Adrenal gland (tissue), 12 donors: Measurements from ENCODE around the gene ERICH3. TPM values are rescaled to one million over a fixed set of nuclear protein-coding genes. Genes with fewer than 3 reads are reported as not detected.

ENCODE experiments used
- DNase-seq, 7 donors: peaks; one replicate each; pipeline ENCODE4 v3.0.0-alpha.2; 2019 to 2020
- H3K27ac ChIP-seq, 5 donors: fragments of 200-600 bp; sonication (generic) in 4 of 5; 1 replicate in 3 of 5; 2 replicates in 2 of 5; pipeline versions ENCODE4 v1.5.1 to v1.8.0; 2016 to 2020; ENCODE audit warnings: mild to moderate bottlenecking in 1 of 5
- H3K27me3 ChIP-seq: fragments of 200-600 bp; 2 replicates; pipeline ENCODE4 v1.8.0; 2021
- H3K36me3 ChIP-seq, 2 donors: fragments of 200-600 bp; replicated peaks in 1 of 2; 1 replicate in 1 of 2; 2 replicates in 1 of 2; pipeline versions ENCODE4 v1.5.1 to v1.8.0; 2018 to 2022
- H3K4me1 ChIP-seq, 2 donors: fragments of 200-600 bp; replicated peaks in 1 of 2; 1 replicate in 1 of 2; 2 replicates in 1 of 2; pipeline versions ENCODE4 v1.5.1 to v1.8.0; 2018 to 2021
- H3K4me3 ChIP-seq, 4 donors: fragments of 200-600 bp; sonication (generic) in 3 of 4; one replicate each; pipeline ENCODE4 v1.5.1; 2016 to 2018
- H3K9me3 ChIP-seq, 3 donors: fragments of 200-600 bp; sonication (generic) in 1 of 3; replicated peaks in 1 of 3; 1 replicate in 2 of 3; 2 replicates in 1 of 3; pipeline versions ENCODE4 v1.5.1 to v1.8.0; 2016 to 2021
- CTCF ChIP-seq, 6 experiments: fragments of 450-650 bp in 4 of 6; fragments of 200-600 bp in 2 of 6; sonication (generic) in 1 of 6; IDR thresholded peaks; 1 replicate in 5 of 6; 2 replicates in 1 of 6; pipeline versions ENCODE4 v1.5.1 to v1.8.0; 2016 to 2021; ENCODE audit warnings: antibody characterized with exemption in 6 of 6, mild to moderate bottlenecking in 2 of 6, moderate library complexity in 1 of 6
- POLR2A ChIP-seq, 2 donors: fragments of 450-650 bp; IDR thresholded peaks; one replicate each; pipeline ENCODE4 v1.6.1; 2017; ENCODE audit warnings: antibody characterized with exemption in 2 of 2, mild to moderate bottlenecking in 2 of 2, moderate library complexity in 1 of 2
- WGBS, 4 donors: extraction: QIAGEN DNeasy Blood & Tissue Kit in 2 of 4; methylation state at CpG; one replicate each; pipeline versions ENCODE4 v1.1.5 to v1.1.7; 2013 to 2017; 5-methylcytosine and 5-hydroxymethylcytosine counted together
- intact Hi-C, 2 donors: fragments of 100-400 bp; cut with DNase I; formaldehyde crosslinking; loops; one replicate each; pipeline versions ENCODE4 v1.14.1 to v1.15.0; 2022 to 2023
- polyA plus RNA-seq, 3 donors: library from polyadenylated mRNA; stranded (reverse); fragments of 200-250 nt in 2 of 3; fragments of 350-450 nt in 1 of 3; fragmentation: Illumina TruSeq in 1 of 3; extraction: RNeasy Lipid Tissue Mini Kit (QIAGEN cat#74804) in 1 of 3; gene quantifications; one replicate each; pipeline ENCODE4 v1.2.3, GENCODE V29; 2013 to 2014
- total RNA-seq, 9 donors: library from RNA; depleted of rRNA in 4 of 9; stranded (reverse); fragments of >200 nt in 4 of 9; fragments of 120-200 nt in 1 of 9; fragmentation: NEBNext Ultra II Directional in 1 of 9; extraction: Animal tissue kit (Norgen Biotek cat#: 25700) in 1 of 9; gene quantifications; one replicate each; pipeline versions ENCODE4 v1.1.0 to v1.2.4, GENCODE V29; 2013 to 2023
- donor health status: healthy with polysubstance abuse.
- donor health status: Bipolar disorder and iron deficiency.
- donor health status: DM: yes; HTN: yes; CAD: no.
- donor health status: DM: no; HTN: no; CAD: no.
- donor health status: DM: no; HTN: no; CAD: no.
- donor health status: DM: yes; HTN: yes; CAD: no.

The ERICH3 gene
- total and polyA plus RNA-seq, 12 donors = 0.09 to 9.6 (median 1.1) TPM; not detected in 1

- H3K4me3 ChIP-seq = no peak overlapping the region
- intact Hi-C loops = no loop called here
- H3K27me3 ChIP-seq = no peaks in the 10 kb centered on the region
- H3K4me1 ChIP-seq = peaks cover 0 to 5% of the 10 kb centered on the region in 2 donors
- no peaks in the 10 kb centered on the region for H3K36me3 ChIP-seq
- DNase-seq = no peak
- no peak for TF ChIP-seq POLR2A (IDR thresholded peaks at IDR 0.05)
- no peak for TF ChIP-seq CTCF (IDR thresholded peaks at IDR 0.05)
- WGBS, 4 donors = 80 to 91% (median 86%) methylated on average over 3 of the region's 3 CpGs
- no peaks in the 10 kb centered on the region for H3K9me3 ChIP-seq
- H3K27ac ChIP-seq = no peak overlapping the region
Measured at GRCh38 chr1:74620242-74620641, 53.4 kb downstream of the ERICH3 start.

- no peak overlapping the region for H3K27ac ChIP-seq
- no peaks in the 10 kb centered on the region for H3K36me3 ChIP-seq
- H3K4me1 ChIP-seq = peaks cover 0 to 5% of the 10 kb centered on the region in 2 donors
- no peak for DNase-seq
- H3K27me3 ChIP-seq = no peaks in the 10 kb centered on the region
- intact Hi-C loops = no loop called here
- no peak for TF ChIP-seq CTCF (IDR thresholded peaks at IDR 0.05)
- no peak for TF ChIP-seq POLR2A (IDR thresholded peaks at IDR 0.05)
- H3K9me3 ChIP-seq = no peaks in the 10 kb centered on the region
- 42 to 84% (median 68%) methylated on average over 2 of the region's 2 CpGs for WGBS, 4 donors
- no peak overlapping the region for H3K4me3 ChIP-seq
Measured at GRCh38 chr1:74618974-74619373, 54.6 kb downstream of the ERICH3 start.

- intact Hi-C loops = no loop called here
- Histone ChIP-seq H3K27ac (no peak overlapping the region), H3K4me3 (no peak overlapping the region), H3K36me3 (no peaks in the 10 kb centered on the region), H3K27me3 (no peaks in the 10 kb centered on the region), H3K4me1 (peaks cover 0 to 18% of the 10 kb centered on the region in 2 donors), H3K9me3 (no peaks in the 10 kb centered on the region)
- WGBS, 4 donors = 78 to 92% (median 87%) methylated on average over 2 of the region's 2 CpGs
- DNase-seq = no peak
- no peak for TF ChIP-seq POLR2A (IDR thresholded peaks at IDR 0.05)
- no peak for TF ChIP-seq CTCF (IDR thresholded peaks at IDR 0.05)
Measured at GRCh38 chr1:74613894-74614293, 59.7 kb downstream of the ERICH3 start.

- DNase-seq = no peak
- Histone ChIP-seq H3K27me3 (no peaks in the 10 kb centered on the region), H3K36me3 (no peaks in the 10 kb centered on the region), H3K4me3 (peak overlapping the region in 1 of 4 donors; percentile 27), H3K9me3 (no peaks in the 10 kb centered on the region), H3K27ac (peak overlapping the region in 1 of 5 donors; percentile 31), H3K4me1 (peaks cover 0 to 18% of the 10 kb centered on the region in 2 donors)
- TF ChIP-seq CTCF (IDR thresholded peaks at IDR 0.05) (no peak), POLR2A (IDR thresholded peaks at IDR 0.05) (no peak)
- WGBS, 4 donors = 10 to 39% (median 26%) methylated on average over 2 of the region's 2 CpGs
- intact Hi-C loops = no loop called here
Measured at GRCh38 chr1:74611887-74612286, 61.7 kb downstream of the ERICH3 start.
